ENCODE data around the gene WNT6. TPM values are rescaled to one million over a fixed set of nuclear protein-coding genes. Genes with fewer than 3 reads are reported as not detected.

The WNT6 gene
- total RNA-seq, 6 experiments from 2014 or later, result not detected

DNA sequence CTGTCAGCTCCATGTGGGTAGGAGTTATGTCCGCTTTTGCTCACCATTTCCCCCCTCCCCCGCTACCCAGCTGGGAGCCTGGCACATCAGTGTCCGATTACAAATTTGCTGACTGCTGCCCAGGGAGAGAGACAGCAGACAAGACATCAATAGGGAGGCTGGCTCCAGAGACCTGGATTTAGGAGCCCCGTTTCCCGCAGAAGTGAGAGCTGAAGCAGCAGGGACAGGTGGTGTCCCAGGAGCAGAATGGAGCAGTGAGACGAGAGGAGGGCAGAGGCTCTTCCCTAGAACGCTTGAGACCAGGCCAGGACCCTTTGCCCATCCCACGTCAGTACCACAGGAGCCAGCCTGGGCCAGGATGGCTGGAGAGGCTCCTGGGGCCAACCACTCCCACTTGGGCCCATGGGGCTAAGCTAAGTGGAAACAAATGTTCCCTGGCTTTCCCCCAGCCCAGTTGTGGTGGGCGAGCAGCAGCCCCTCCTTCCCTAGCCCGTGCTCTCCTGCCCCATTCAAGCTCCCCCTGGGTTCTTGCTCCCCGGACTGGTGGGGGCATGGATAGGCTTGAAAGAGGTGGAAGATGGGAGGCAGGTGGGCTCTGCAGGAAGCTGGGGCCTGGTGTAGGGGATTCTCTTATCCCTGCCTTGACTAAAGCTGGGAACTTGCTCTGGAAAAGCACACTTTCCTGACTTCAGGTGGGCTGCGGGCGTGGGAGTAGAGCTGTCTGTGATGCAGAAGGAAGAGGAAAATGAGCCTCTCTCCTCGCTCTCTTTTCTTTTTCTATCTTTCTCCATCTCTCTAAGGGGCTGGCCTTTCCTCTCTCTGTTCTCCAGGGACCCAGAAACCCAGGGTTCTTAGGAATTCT is 4.1 kb upstream of the WNT6 start:
- Mint-ChIP-seq H3K36me3 (ENCODE audit: low read depth) (no peaks in the 10 kb centered on the region), H3K4me1 (ENCODE audit: low read depth) (peaks cover 16% of the 10 kb centered on the region), H3K27me3 (ENCODE audit: insufficient read depth) (peaks cover 62% of the 10 kb centered on the region), H3K4me3 (no peak overlapping the region), H3K9me3 (no peaks in the 10 kb centered on the region), H3K27ac (no peak overlapping the region)
- TF ChIP-seq, protein P1, sequence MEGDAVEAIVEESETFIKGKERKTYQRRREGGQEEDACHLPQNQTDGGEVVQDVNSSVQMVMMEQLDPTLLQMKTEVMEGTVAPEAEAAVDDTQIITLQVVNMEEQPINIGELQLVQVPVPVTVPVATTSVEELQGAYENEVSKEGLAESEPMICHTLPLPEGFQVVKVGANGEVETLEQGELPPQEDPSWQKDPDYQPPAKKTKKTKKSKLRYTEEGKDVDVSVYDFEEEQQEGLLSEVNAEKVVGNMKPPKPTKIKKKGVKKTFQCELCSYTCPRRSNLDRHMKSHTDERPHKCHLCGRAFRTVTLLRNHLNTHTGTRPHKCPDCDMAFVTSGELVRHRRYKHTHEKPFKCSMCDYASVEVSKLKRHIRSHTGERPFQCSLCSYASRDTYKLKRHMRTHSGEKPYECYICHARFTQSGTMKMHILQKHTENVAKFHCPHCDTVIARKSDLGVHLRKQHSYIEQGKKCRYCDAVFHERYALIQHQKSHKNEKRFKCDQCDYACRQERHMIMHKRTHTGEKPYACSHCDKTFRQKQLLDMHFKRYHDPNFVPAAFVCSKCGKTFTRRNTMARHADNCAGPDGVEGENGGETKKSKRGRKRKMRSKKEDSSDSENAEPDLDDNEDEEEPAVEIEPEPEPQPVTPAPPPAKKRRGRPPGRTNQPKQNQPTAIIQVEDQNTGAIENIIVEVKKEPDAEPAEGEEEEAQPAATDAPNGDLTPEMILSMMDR (IDR thresholded peaks at IDR 0.05), result no peak
- DNase-seq, result no peak

DNA sequence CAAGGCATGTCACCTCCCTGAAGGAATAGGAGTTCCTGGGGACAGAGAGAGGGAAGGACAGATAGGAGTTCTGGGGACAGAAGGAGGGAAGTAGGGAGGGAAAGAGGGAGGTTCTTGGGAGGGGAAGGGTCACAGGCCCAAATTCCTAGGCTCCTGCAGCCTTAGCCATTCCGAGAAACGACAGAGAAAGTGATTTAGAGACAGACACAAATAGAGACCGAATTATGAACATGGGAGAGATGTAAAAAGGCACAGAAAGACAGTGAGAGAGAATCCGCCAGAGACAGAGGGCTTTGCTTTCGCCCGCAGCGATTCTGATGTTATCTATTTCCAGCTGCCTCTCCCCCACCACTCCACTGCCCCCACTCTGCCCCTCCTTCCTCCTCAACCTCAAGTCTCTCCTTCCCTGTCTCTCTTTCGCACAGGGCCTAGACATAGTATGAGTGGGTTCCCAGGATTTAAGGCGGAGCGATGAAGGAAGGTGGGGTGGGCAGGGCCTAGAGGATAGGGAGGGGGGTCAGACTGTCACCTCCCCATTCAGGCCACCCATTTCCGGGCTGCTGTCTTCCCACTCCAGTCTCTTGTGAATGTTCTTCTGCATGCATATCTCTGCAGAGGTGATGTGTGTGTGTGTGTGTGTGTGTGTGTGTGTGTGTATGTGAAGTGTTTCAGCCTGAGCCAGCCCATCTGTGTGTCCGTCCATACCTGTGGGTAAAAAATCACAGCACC is 3.3 kb upstream of the WNT6 start:
- Mint-ChIP-seq H3K27ac (no peak overlapping the region), H3K4me1 (ENCODE audit: low read depth) (peaks cover 16% of the 10 kb centered on the region), H3K9me3 (no peaks in the 10 kb centered on the region), H3K36me3 (ENCODE audit: low read depth) (no peaks in the 10 kb centered on the region), H3K4me3 (no peak overlapping the region), H3K27me3 (ENCODE audit: insufficient read depth) (peaks cover 64% of the 10 kb centered on the region)
- TF ChIP-seq, protein P1 (IDR thresholded peaks at IDR 0.05), result no peak
- no peak for DNase-seq

DNA sequence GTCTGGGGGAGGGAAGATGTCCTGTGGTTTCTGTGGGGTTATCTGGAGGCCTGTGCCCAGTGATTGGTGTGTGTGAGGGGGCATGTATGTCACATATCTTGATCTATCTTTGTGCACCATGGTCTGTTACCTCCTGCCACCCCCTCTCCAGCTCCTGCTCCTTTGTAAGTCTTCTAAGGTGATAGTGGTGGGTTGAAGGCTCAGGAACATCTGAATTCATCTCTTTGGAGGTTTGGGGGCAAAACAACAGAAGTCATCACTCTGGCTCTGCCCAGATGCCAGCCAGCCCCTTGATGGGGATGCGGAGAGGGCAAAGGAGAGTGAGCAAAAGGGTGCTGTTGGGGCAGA is 2.7 kb upstream of the WNT6 start:
- H3K36me3 Mint-ChIP-seq (ENCODE audit: low read depth), result no peaks in the 10 kb centered on the region
- peaks cover 16% of the 10 kb centered on the region for H3K4me1 Mint-ChIP-seq (ENCODE audit: low read depth)
- TF ChIP-seq, protein P1 (IDR thresholded peaks at IDR 0.05), result no peak
- H3K27me3 Mint-ChIP-seq (ENCODE audit: insufficient read depth), result peaks cover 70% of the 10 kb centered on the region
- no peak overlapping the region for H3K4me3 Mint-ChIP-seq
- H3K27ac Mint-ChIP-seq, result no peak overlapping the region
- H3K9me3 Mint-ChIP-seq, result no peaks in the 10 kb centered on the region
- DNase-seq, result no peak

DNA sequence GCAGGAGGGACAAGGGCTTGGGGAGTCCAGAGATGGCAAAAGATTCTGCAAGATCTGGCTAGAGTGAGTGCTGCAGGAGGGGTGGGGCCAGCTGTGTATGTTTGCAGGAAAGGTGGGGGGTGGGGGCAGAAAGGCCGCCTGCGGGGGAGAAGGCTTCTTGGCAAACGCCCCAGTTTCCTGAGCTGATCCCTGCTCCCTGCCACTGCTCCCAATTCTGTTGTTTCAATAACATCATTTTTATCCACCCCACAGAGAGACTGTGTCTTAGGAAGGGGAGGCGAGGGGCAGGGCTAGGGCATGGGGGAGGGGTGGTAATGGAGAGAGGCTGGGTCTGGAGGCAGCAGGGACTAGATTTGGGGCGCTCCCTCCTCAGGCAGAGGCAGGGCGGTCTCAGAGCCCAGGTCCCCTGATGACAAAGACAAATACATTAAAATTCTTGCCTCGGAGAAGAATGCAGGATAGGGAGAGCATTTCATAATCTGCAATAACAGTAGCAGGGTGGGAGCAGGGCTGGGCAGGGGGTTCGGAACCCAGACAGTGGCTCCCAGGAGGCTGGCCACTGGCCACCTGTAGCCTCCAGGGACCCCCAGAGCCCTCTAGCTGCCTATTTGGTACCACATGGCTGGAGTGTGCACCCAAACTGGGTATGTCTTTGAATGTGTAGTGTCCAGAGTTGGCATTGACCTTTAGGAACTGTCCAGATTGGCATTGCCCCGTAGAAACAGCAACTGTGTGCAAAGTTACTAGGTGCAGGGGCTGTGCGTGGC is 2.1 kb upstream of the WNT6 start:
- H3K36me3 Mint-ChIP-seq (ENCODE audit: low read depth), result no peaks in the 10 kb centered on the region
- H3K27me3 Mint-ChIP-seq (ENCODE audit: insufficient read depth), result peaks cover 71% of the 10 kb centered on the region
- TF ChIP-seq, protein P1 (IDR thresholded peaks at IDR 0.05), result no peak
- H3K4me1 Mint-ChIP-seq (ENCODE audit: low read depth), result peaks cover 16% of the 10 kb centered on the region
- no peak overlapping the region for H3K4me3 Mint-ChIP-seq
- H3K27ac Mint-ChIP-seq, result no peak overlapping the region
- DNase-seq, result no peak
- H3K9me3 Mint-ChIP-seq, result no peaks in the 10 kb centered on the region

DNA sequence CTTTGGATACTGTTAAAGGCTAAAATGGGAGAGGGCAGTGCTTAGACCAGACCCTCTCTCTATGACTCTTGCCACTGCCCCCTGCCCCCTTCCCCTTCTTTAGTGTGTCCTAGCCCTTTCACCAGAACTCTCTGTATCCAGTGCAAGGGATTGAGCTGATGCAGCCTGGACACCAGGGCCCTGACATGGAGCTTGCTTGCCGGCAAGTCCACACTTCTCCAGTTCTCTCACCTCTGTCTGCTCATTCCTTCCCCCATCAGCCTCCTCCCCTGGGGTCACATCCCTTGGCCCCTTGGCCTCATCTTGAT is 1.5 kb upstream of the WNT6 start:
- no peaks in the 10 kb centered on the region for H3K9me3 Mint-ChIP-seq
- no peak for DNase-seq
- no peak overlapping the region for H3K4me3 Mint-ChIP-seq
- no peak overlapping the region for H3K27ac Mint-ChIP-seq
- TF ChIP-seq, protein P1 (IDR thresholded peaks at IDR 0.05), result no peak
- no peaks in the 10 kb centered on the region for H3K36me3 Mint-ChIP-seq (ENCODE audit: low read depth)
- peaks cover 73% of the 10 kb centered on the region for H3K27me3 Mint-ChIP-seq (ENCODE audit: insufficient read depth)
- H3K4me1 Mint-ChIP-seq (ENCODE audit: low read depth), result peaks cover 14% of the 10 kb centered on the region

Data from HFFc6 (cell line).